H9 (cell line): Measurements from ENCODE around the gene RAD50. TPM values are rescaled to one million over a fixed set of nuclear protein-coding genes. Genes with fewer than 3 reads are reported as not detected.

ENCODE experiments used
- DNase-seq: peaks from one replicate; pipeline ENCODE4 v3.0.0-alpha.2; 2017
- H2AFZ ChIP-seq: one replicate; pipeline ENCODE4 v1.6.1; 2013; ENCODE audit warnings: mild to moderate bottlenecking, low read length, control low read depth, moderate library complexity
- H2AK5ac ChIP-seq: 2 replicates; pipeline ENCODE4 v1.6.1; 2013; ENCODE audit warnings: low read length, control low read depth, mixed read lengths; ENCODE audit not compliant: insufficient read length
- H2BK120ac ChIP-seq: one replicate; pipeline ENCODE4 v1.6.1; 2013; ENCODE audit warnings: low read depth, mild to moderate bottlenecking, low read length, control low read depth, inconsistent platforms; ENCODE audit not compliant: poor library complexity, severe bottlenecking
- H2BK12ac ChIP-seq: 2 replicates; pipeline ENCODE4 v1.6.1; 2013; ENCODE audit warnings: low read length, control low read depth, mixed read lengths, low read depth; ENCODE audit not compliant: insufficient read length
- H2BK15ac ChIP-seq: 2 replicates; pipeline ENCODE4 v1.6.1; 2013; ENCODE audit warnings: low read depth, low read length, control low read depth
- H2BK20ac ChIP-seq: one replicate; pipeline ENCODE4 v1.6.1; 2013; ENCODE audit warnings: low read depth, mild to moderate bottlenecking, low read length, control low read depth, inconsistent platforms; ENCODE audit not compliant: poor library complexity, severe bottlenecking
- H2BK5ac ChIP-seq: 2 replicates; pipeline ENCODE4 v1.6.1; 2013; ENCODE audit warnings: low read length, control low read depth, mixed read lengths; ENCODE audit not compliant: insufficient read length
- H3K14ac ChIP-seq: 2 replicates; pipeline ENCODE4 v1.6.1; 2013; ENCODE audit warnings: low read length, control low read depth; ENCODE audit not compliant: insufficient read depth
- H3K18ac ChIP-seq: 2 replicates; pipeline ENCODE4 v1.6.1; 2013; ENCODE audit warnings: low read depth, mild to moderate bottlenecking, mixed read lengths, low read length, control low read depth; ENCODE audit not compliant: insufficient read length
- H3K23ac ChIP-seq: 2 replicates; pipeline ENCODE4 v1.6.1; 2013; ENCODE audit warnings: low read length, control low read depth, mixed read lengths, low read depth; ENCODE audit not compliant: insufficient read length
- H3K23me2 ChIP-seq: 2 replicates; pipeline ENCODE4 v1.6.1; 2013; ENCODE audit warnings: low read depth, mild to moderate bottlenecking, mixed read lengths, low read length, control low read depth; ENCODE audit not compliant: insufficient read length, poor library complexity, severe bottlenecking
- H3K27ac ChIP-seq: 2 replicates; pipeline ENCODE4 v1.5.1; 2013; ENCODE audit warnings: low read length, control low read depth, mixed read lengths, low read depth; ENCODE audit not compliant: insufficient read length
- H3K27me3 ChIP-seq: 2 replicates; pipeline ENCODE4 v1.6.1; 2013; ENCODE audit warnings: low read length, control low read depth, inconsistent platforms; ENCODE audit not compliant: insufficient read depth
- H3K4ac ChIP-seq: 2 replicates; pipeline ENCODE4 v1.6.1; 2013; ENCODE audit warnings: low read depth, mild to moderate bottlenecking, control low read depth, inconsistent platforms, low read length, moderate library complexity
- H3K4me1 ChIP-seq: 2 replicates; pipeline ENCODE4 v1.6.1; 2013; ENCODE audit warnings: low read length, control low read depth, inconsistent platforms; ENCODE audit not compliant: insufficient read depth
- H3K4me2 ChIP-seq: 2 replicates; pipeline ENCODE4 v1.6.1; 2013; ENCODE audit warnings: low read length, control low read depth, mixed read lengths; ENCODE audit not compliant: insufficient read length, insufficient read depth
- H3K56ac ChIP-seq: 2 replicates; pipeline ENCODE4 v1.6.1; 2013; ENCODE audit warnings: low read depth, mild to moderate bottlenecking, mixed read lengths, low read length, control low read depth; ENCODE audit not compliant: insufficient read length
- H3K79me1 ChIP-seq: 2 replicates; pipeline ENCODE4 v1.6.1; 2013; ENCODE audit warnings: low read depth, mild to moderate bottlenecking, moderate library complexity, low read length, control low read depth, inconsistent platforms; ENCODE audit not compliant: insufficient read depth, poor library complexity, severe bottlenecking
- H3K79me2 ChIP-seq: 2 replicates; pipeline ENCODE4 v1.6.1; 2013; ENCODE audit warnings: low read length, control low read depth, inconsistent platforms; ENCODE audit not compliant: insufficient read depth
- H3K9ac ChIP-seq: 2 replicates; pipeline ENCODE4 v1.6.1; 2013; ENCODE audit warnings: low read length, control low read depth, mixed read lengths; ENCODE audit not compliant: insufficient read length; ENCODE audit errors: extremely low read depth
- H3K9me3 ChIP-seq: one replicate; pipeline ENCODE4 v1.6.1; 2013; ENCODE audit warnings: low read depth, low read length, inconsistent platforms; ENCODE audit not compliant: control insufficient read depth
- H3T11ph ChIP-seq: one replicate; pipeline ENCODE4 v1.6.1; 2013; ENCODE audit warnings: mild to moderate bottlenecking, low read length, control low read depth, inconsistent platforms
- H4K20me1 ChIP-seq: one replicate; pipeline ENCODE4 v1.6.1; 2013; ENCODE audit not compliant: control insufficient read depth, insufficient read length, insufficient read depth
- H4K5ac ChIP-seq: 2 replicates; pipeline ENCODE4 v1.6.1; 2013; ENCODE audit warnings: low read depth, mild to moderate bottlenecking, mixed read lengths, low read length, control low read depth; ENCODE audit not compliant: insufficient read length
- H4K8ac ChIP-seq: replicated peaks from 2 replicates; pipeline ENCODE4 v1.6.1; 2013; ENCODE audit warnings: low read length, control low read depth, mixed read lengths, low read depth; ENCODE audit not compliant: insufficient read length
- H4K91ac ChIP-seq: 2 replicates; pipeline ENCODE4 v1.6.1; 2013; ENCODE audit warnings: low read depth, mild to moderate bottlenecking, moderate library complexity, mixed read lengths, low read length, control low read depth; ENCODE audit not compliant: insufficient read length
- H3K27ac Mint-ChIP-seq, 3 experiments: 2 replicates in 2 of 3; 3 replicates in 1 of 3; pipeline ENCODE4 v1.8.0; 2020 to 2021; ENCODE audit warnings: mixed read lengths in 3 of 3, mild to moderate bottlenecking in 1 of 3, moderate library complexity in 1 of 3
- H3K27me3 Mint-ChIP-seq: 2 replicates; pipeline ENCODE4 v1.8.0; 2021; ENCODE audit warnings: low read depth, mild to moderate bottlenecking, moderate library complexity, mixed read lengths
- H3K36me3 Mint-ChIP-seq, 3 experiments: 2 replicates in 2 of 3; 3 replicates in 1 of 3; pipeline ENCODE4 v1.8.0; 2020 to 2021; ENCODE audit warnings: low read depth in 3 of 3, mixed read lengths in 3 of 3; ENCODE audit not compliant: insufficient read depth in 1 of 3
- H3K4me1 Mint-ChIP-seq, 2 experiments: 2 replicates each; pipeline ENCODE4 v1.8.0; 2020; ENCODE audit warnings: mixed read lengths in 2 of 2
- H3K4me3 Mint-ChIP-seq, 2 experiments: 2 replicates in 1 of 2; 3 replicates in 1 of 2; pipeline ENCODE4 v1.8.0; 2020 to 2021; ENCODE audit warnings: mild to moderate bottlenecking in 2 of 2, mixed read lengths in 2 of 2, moderate library complexity in 1 of 2
- H3K9me3 Mint-ChIP-seq, 2 experiments: 2 replicates in 1 of 2; 3 replicates in 1 of 2; pipeline ENCODE4 v1.8.0; 2020; ENCODE audit warnings: mild to moderate bottlenecking in 2 of 2, mixed read lengths in 2 of 2, moderate library complexity in 1 of 2
- WGBS: extraction: QIAGEN DNeasy Blood & Tissue Kit; methylation state at CpG from one replicate; pipeline ENCODE4 v1.1.7; 2013; ENCODE audit warnings: missing lambda C conversion rate, low lambda C conversion rate, mixed read lengths; ENCODE audit not compliant: insufficient read length; ENCODE audit errors: extremely low coverage; 5-methylcytosine and 5-hydroxymethylcytosine counted together
- total RNA-seq: library from RNA; stranded (reverse); gene quantifications from 2 replicates; pipeline ENCODE4 v1.2.1, GENCODE V29; 2021
- TF ChIP-seq, protein P1 (sequence below): fragments of 200-600 bp; sonication (generic); conservative IDR thresholded peaks from 3 replicates; pipeline ENCODE4 v1.8.0; 2021; ENCODE audit warnings: antibody characterized with exemption, mild to moderate bottlenecking

The RAD50 gene
- total RNA-seq, 1 experiment from 2014 or later: 46.1 TPM

DNA sequence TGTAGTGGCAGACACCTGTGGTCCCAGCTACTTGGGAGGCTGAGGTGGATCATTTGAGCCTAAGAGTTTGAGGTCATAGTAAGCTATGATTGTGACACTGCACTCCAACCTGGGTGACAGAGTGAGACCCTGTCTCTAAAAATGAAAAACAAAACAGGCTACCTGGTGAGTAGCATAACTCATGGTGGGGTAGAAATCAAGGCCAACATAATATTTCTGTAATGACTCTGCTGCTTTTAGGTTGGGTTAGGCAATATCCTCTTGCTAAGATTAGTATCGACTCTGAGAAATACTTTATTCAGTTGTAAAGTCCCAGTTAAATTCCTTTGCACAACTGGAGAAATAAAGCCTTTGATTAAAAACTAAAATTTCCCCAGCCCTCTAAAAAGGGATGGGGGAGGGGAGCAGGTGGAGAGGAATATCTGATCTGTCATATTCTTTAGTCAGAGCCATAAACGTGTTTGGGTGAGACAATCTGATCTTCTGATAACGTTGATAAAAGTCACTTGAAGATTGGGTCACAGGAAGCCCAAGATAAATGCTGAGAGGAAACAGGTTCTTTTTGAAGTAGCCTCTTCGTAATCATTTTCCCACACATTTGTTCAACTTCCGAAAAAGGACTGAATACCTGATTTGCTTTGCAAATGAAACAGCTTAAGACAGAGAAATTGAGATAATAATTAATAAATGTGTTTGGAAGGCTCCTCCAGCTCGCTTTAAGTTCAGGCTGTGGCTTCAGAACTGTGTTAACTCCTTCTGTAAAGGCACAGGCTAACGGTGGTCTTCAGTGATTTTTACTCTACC is 132.0 kb downstream of the RAD50 start:
- H3K79me1 ChIP-seq: no peaks in the 10 kb centered on the region
- no peak overlapping the region for H2BK20ac ChIP-seq
- no peaks in the 10 kb centered on the region for H3K23me2 ChIP-seq
- no peak overlapping the region for H3K9ac ChIP-seq
- H2BK15ac ChIP-seq: no peak overlapping the region
- Mint-ChIP-seq H3K36me3 (peaks cover 0 to 3% (median 0%) of the 10 kb centered on the region in 3 experiments; a peak in 2 of 7 replicates), H3K4me3 (no peak overlapping the region), H3K9me3 (no peaks in the 10 kb centered on the region), H3K4me1 (0 out of 4 replicates have a peak, but pooled peaks cover 0 to 3% of the 10 kb centered on the region in 2 experiments), H3K27ac (no peak overlapping the region), H3K27me3 (no peaks in the 10 kb centered on the region)
- H2BK12ac ChIP-seq: no peak overlapping the region
- H3T11ph ChIP-seq: no peak overlapping the region
- no peak overlapping the region for H3K18ac ChIP-seq
- no peaks in the 10 kb centered on the region for H3K9me3 ChIP-seq
- H4K20me1 ChIP-seq: no peaks in the 10 kb centered on the region
- H3K4ac ChIP-seq: no peak overlapping the region
- H4K5ac ChIP-seq: no peak overlapping the region
- H3K27me3 ChIP-seq: no peaks in the 10 kb centered on the region
- H3K4me1 ChIP-seq: no peaks in the 10 kb centered on the region
- H4K8ac ChIP-seq: no peak overlapping the region
- H3K23ac ChIP-seq: no peak overlapping the region
- H3K27ac ChIP-seq: no peak overlapping the region
- no peak overlapping the region for H3K4me2 ChIP-seq
- H3K14ac ChIP-seq: no peak overlapping the region
- no peak overlapping the region for H2AK5ac ChIP-seq
- H2BK5ac ChIP-seq: no peak overlapping the region
- no peak for DNase-seq
- H2AFZ ChIP-seq: no peak overlapping the region
- H3K56ac ChIP-seq: no peak overlapping the region
- no peak overlapping the region for H2BK120ac ChIP-seq
- TF ChIP-seq, protein P1, sequence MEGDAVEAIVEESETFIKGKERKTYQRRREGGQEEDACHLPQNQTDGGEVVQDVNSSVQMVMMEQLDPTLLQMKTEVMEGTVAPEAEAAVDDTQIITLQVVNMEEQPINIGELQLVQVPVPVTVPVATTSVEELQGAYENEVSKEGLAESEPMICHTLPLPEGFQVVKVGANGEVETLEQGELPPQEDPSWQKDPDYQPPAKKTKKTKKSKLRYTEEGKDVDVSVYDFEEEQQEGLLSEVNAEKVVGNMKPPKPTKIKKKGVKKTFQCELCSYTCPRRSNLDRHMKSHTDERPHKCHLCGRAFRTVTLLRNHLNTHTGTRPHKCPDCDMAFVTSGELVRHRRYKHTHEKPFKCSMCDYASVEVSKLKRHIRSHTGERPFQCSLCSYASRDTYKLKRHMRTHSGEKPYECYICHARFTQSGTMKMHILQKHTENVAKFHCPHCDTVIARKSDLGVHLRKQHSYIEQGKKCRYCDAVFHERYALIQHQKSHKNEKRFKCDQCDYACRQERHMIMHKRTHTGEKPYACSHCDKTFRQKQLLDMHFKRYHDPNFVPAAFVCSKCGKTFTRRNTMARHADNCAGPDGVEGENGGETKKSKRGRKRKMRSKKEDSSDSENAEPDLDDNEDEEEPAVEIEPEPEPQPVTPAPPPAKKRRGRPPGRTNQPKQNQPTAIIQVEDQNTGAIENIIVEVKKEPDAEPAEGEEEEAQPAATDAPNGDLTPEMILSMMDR: no peak
- WGBS: no CpG with 5 or more reads among the region's 7 CpGs
- no peak overlapping the region for H4K91ac ChIP-seq
- no peaks in the 10 kb centered on the region for H3K79me2 ChIP-seq
